GM12872 (cell line): Measurements from ENCODE around the gene SCAF4.
A peak's percentile ranks its signal among the peaks of the same experiment; 100 is the strongest.

Source experiments
- CTCF ChIP-seq: IDR thresholded peaks from 3 replicates; pipeline ENCODE4 v1.5.1; 2011; ENCODE audit warnings: low read depth, mild to moderate bottlenecking, low read length, moderate library complexity; ENCODE audit not compliant: insufficient read depth

The SCAF4 gene

DNA sequence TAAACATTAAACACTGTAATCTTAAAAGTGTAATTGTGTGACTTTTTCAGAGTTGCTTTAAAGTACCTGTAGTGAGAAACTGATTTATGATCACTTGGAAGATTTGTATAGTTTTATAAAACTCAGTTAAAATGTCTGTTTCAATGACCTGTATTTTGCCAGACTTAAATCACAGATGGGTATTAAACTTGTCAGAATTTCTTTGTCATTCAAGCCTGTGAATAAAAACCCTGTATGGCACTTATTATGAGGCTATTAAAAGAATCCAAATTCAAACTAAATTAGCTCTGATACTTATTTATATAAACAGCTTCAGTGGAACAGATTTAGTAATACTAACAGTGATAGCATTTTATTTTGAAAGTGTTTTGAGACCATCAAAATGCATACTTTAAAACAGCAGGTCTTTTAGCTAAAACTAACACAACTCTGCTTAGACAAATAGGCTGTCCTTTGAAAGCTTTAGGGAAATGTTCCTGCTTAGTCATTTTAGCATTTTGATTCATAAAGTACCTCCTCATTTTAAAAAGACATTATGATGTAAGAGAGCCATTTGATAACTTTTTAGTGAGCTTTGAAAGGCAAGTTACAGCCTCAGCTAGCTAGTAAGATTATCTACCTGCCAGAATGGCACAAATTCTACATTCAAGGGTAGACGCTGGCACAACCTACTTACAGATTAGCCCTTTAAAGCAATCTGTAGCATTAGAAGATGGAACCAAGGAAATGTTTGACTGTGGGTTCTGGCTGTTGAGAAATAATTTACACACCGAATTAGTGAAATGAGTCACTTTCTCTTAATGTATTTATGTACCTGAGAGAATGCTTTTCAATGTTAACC, 63.0 kb downstream of the SCAF4 start:
- no peak for TF ChIP-seq CTCF

- TF ChIP-seq CTCF = no peak
These were observed 64.3 kb downstream of the SCAF4 start for GRCh38 chr21:31667639-31668038.

- no peak for TF ChIP-seq CTCF
These were observed 64.8 kb downstream of the SCAF4 start for GRCh38 chr21:31667132-31667531.

- no peak for TF ChIP-seq CTCF
These were observed 65.4 kb downstream of the SCAF4 start for GRCh38 chr21:31666445-31667010.

DNA sequence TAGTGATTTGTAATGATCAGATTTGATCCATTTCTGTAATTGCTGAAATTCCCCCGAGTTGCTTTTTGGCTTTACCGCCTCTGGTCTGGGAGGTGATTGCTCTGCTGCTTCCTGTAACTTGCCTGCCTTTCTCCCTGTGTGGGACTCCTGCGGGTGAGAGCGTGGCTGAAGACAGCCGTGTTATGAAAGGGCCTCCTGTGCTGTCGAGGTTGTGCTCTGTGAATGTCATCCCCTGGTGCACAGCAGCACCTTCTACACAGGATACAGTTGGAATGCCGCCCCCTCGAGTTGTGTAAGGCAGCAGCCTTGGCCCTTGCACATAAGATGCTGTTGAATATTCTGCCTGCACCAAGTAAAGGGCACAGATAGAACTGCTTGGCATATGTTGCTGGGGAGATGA, 66.5 kb downstream of the SCAF4 start:
- 0 out of 3 replicates have a peak, but pooled peaks have one; percentile 9 for TF ChIP-seq CTCF

GRCh38 chr21:31663584-31664249, 68.2 kb downstream of the SCAF4 start:
- no peak for TF ChIP-seq CTCF

- no peak for TF ChIP-seq CTCF
These were observed 71.3 kb downstream of the SCAF4 start for GRCh38 chr21:31660591-31660990.
